NCI-H526 treated with DMSO at 0.1 percent for 48 hours (cell line): ENCODE data around the gene PGBD5.

Source experiments
- DNase-seq: peaks from one replicate; lab custom pipeline; 2025; lab: John Stamatoyannopoulos, UW

PGBD5 gene

GRCh38 chr1:230301822-230302221 lies 124.3 kb downstream of the PGBD5 start:
- no peak for DNase-seq

DNA sequence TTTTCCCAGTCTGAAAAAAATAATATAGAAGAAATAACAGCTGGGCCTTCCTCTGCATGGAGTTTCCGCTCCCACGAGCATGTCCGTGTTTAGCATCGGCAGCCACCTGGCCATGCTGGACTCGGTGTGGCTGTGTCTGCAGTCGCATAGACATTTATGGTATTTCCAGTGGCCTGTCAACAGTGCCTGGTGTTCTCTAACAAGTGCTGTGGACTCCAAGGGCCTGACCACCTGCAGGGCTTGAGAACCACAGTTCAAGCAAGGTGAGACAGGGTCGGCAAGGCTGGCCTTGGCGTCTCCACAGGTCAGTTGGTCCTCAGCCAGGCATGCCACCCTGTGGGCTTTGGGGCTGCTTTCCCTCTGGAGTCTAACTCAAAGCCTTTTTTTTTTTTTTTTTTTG lies 124.8 kb downstream of the PGBD5 start:
- DNase-seq = no peak

DNA sequence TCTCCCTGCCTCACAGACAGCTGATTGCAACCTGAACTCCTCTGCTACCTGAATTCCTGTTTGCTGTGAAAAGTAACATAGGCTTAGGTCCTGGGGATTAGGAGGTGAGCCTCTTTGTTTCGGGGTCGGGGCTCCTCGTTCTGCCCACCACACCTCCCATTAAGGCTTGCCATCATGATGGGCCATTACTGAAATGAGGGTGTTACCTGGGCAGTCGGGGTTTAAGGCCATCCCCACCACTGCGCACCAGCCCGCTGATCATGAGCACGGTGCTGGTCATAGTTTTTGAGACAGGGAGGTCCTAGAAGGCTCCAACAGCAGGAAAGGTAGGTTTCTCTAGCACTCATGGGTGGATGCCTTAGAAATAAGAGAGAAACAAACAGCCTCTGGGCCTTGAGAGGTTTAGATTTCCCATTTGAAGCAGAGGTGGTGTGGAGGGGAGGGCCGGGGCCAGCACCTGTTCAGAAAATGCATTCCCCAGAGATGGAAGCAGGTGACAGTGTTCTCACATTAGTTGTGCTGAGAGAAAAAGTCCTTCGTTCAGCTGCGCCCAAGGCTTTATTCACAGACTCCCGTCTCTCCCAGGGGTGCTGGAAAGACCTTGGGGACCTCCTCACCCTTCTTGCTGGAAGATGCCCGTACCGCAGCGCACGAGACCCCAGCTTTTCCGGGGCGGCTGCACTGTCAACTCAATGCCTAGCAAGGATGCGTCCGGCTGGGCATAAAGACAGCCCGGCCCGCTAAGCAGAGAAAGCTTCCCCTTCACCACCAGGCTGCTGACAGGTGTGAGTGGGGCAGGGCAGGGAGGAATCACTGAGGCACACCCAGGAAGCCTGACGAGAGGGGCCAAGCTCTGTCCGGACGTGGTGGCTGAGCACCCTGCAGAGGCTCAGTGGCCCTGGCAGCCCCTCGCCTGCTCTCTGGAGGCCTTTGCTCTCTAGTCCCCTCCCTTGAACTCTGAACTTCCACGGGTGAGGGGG lies 125.5 kb downstream of the PGBD5 start:
- DNase-seq = no peak

- DNase-seq = no peak
Measured at GRCh38 chr1:230299191-230300006, 126.7 kb downstream of the PGBD5 start.

GRCh38 chr1:230295367-230295766 lies 130.8 kb downstream of the PGBD5 start:
- no peak for DNase-seq

DNA sequence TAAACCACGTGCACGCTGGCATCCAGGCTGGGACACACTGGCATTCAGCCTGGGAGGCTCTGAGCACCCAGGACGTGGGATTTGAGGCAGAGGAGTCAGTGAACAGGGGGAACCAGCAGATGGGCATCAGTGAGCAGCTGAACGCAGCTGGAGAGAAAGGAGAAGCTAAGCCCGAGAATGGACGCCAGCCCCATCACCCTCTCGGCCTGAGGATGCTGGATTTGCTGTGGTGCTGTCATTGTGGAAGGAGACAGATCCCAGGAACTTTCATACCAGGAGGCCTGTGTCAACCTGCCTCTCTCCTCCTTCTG lies 132.8 kb downstream of the PGBD5 start:
- DNase-seq = no peak

DNA sequence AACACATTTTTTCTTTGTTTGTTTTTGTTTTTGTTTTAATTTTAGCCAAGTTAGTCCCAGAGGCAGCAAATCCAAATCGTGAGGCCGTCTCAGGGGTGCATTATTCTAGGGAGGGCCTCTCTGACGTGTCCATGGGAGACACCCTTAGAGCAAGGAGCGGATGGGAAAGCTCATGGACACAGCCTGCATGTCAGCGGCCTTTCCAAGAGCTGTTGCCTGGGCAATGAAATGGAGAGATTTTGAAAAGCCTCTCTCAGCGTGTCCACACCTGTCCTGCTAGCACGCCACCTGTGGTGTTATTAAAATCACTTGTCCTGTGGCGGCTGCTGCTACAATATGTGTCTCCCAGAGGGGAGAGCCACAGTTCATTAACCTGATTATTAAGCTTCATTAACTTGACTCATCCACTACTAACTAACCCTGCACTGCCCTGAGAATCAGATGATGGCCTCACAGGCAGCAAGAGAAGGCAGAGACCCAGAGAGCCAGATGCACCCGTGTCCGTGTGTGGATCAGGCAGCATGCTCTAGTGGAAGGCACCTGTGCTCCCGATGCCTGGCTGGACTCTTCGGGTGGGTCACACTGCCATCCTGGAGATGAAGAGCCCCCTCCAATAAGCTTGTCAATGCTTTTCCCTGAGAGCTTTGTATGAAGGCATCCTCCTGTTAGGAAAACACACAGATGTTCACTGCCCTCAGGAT lies 133.3 kb downstream of the PGBD5 start:
- DNase-seq = peak; percentile 2

GRCh38 chr1:230291731-230292620 lies 134.2 kb downstream of the PGBD5 start:
- no peak for DNase-seq

- no peak for DNase-seq
Measured at GRCh38 chr1:230289350-230289644, 136.8 kb downstream of the PGBD5 start.

DNA sequence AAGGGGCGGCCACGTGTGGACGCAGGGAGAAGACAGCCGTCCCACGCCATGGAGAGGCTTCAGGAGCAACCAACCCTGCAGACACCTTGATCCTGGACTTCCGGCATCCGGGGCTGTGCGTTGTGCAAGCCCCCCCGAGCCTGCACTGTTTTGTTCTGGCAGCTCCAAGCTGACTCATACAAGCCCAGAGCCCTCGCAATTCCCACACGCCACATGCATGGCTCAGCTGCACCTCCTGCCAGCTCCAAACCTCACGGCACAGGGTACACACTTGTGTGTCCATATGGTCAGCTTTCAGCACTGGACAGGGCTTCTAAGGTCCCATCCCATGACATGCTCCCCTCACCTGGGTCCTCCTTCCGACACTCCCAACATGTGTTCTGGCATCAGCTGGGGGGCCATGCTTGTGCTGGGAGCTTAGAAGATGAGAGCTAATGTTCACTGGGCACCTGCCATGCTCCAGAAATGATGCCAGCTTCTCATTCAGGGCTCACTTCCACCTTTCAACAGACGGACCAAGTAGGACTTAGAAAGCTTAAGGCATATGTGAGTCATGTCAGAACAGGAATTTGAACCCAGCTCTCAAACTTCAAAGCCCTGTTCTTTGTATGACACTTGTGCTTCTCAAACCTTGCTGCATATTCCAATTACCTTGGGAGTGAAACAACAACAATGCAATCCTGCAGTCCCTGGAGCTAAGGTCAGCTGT lies 137.3 kb downstream of the PGBD5 start:
- no peak for DNase-seq

- no peak for DNase-seq
Measured at GRCh38 chr1:230287674-230288315, 138.3 kb downstream of the PGBD5 start.

- DNase-seq = no peak
Measured at GRCh38 chr1:230286890-230287269, 139.3 kb downstream of the PGBD5 start.

DNA sequence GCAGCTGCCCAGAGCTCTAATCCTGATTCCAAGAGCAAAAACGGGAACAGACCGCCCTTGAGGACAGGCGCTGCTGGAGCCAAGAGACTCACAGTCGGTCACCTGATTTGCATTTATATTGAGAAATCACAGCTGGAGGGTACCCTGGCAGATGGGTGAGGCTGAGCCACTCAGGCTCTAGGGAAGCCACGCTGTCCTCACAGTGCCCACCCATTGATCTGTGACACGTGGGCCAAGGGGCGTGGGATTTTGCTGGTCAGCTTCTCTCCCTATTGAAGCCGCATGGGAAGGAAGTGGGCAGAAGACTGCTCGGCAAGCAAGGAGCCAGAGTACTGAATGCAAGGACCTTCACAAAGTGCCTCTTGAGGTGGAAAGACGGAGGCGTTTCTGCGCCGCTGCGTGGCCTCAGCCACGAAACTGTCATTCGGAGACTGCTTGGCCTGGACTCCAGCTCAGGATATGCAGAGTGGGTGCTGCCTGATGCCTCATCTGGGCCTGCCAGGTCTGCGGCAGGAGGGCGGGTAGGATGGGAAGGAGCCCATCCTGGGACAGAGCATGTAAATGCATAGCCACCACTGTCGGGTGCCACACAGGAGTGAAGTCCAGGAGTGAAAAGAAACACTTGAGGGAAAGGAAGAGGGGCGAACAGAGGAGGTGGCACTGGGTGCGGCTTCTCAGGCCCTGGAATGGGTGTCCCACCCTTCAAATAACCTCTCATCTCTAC lies 139.8 kb downstream of the PGBD5 start:
- DNase-seq = no peak

- DNase-seq = no peak
Measured at GRCh38 chr1:230285351-230285750, 140.8 kb downstream of the PGBD5 start.

DNA sequence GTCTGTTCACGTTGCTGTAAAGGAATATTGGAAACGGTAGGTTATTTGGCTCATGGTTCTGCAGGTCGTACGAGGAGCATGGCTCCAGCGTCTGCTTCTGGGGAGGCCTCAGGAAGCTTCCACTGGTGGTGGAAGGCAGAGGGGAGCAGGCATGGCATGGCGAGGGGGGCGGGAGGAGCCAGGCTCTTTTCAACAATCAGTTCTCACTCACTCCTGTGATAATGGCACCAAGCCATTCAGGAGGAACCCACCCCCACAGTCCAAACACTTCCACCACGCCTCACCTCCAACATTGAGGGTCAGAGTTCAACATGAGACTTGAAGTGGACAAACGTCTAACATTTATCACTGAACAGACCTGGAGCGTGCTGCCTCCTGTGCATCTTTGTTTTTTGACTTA lies 141.2 kb downstream of the PGBD5 start:
- no peak for DNase-seq

DNA sequence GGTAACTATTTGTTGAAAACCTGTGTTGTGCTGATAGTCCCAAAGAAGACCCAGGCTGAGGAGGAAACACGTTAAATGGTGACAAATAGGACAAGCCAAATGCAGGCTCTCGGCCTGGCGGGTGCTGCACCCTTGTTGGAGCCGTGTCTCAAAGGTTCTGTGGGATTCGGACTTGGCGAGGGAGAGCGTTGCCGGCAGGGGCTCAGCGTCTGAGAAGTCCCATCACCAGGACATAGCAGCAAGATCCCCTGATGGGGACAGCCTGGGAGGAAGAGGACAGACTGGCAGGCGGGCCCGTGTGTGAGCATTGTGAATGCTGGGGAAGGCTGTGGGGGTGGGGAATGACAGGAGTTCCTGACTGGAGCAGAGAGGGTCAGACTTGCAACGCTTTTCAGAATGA lies 142.5 kb downstream of the PGBD5 start:
- DNase-seq = no peak

GRCh38 chr1:230282157-230282556 lies 144.0 kb downstream of the PGBD5 start:
- peak; percentile 25 for DNase-seq

- no peak for DNase-seq
Measured at GRCh38 chr1:230281556-230281955, 144.6 kb downstream of the PGBD5 start.

DNA sequence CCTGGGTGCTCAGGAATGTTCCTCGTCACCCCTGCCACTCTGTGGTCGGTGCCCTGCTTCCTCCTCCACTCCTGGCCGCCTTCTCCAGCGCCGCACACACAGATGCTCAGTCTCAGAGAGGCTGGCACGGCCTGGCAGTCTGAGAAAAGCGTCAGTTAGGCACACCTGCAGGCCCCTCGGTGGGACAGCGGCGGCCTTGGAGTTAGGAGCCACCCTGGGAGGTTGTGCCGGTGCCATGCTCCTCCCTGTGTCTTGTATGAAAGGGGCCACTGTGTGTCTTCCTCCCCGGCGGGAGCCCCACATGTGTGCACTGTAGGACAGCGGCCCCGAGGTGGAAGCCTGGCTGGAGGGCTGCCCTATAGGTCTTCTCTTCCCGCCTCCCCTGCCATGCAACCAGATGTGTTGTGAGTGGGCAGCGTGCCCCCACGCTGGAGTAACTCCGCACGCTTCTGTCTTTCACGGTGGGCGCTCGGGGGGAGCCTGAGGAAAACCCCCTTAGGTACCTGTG lies 145.2 kb downstream of the PGBD5 start:
- no peak for DNase-seq
